Right atrium auricular region (tissue), 2 donors: ENCODE results near the gene TMEM253. TPM values are rescaled to one million over a fixed set of nuclear protein-coding genes. Genes with fewer than 3 reads are reported as not detected.
A peak's percentile ranks its signal among the peaks of the same experiment; 100 is the strongest.

Experiments used
- DNase-seq: peaks from one replicate; pipeline ENCODE4 v3.0.0-alpha.2; 2019; ENCODE audit warnings: low spot score
- H3K27ac ChIP-seq, 2 donors: fragments of 200-600 bp; sonication (generic); 1 replicate in 1 of 2; 2 replicates in 1 of 2; pipeline ENCODE4 v1.5.1; 2016 to 2019
- H3K27me3 ChIP-seq, 2 donors: fragments of 200-600 bp; sonication (generic); one replicate each; pipeline versions ENCODE4 v1.5.1 to v1.6.0; 2017 to 2019
- H3K36me3 ChIP-seq: fragments of 200-600 bp; sonication (generic); one replicate; pipeline ENCODE4 v1.5.1; 2016
- H3K4me1 ChIP-seq, 2 donors: fragments of 200-600 bp; sonication (generic); one replicate each; pipeline versions ENCODE4 v1.5.1 to v1.6.0; 2017 to 2019
- H3K4me3 ChIP-seq, 2 donors: fragments of 200-600 bp; sonication (generic); 1 replicate in 1 of 2; 2 replicates in 1 of 2; pipeline ENCODE4 v1.5.1; 2017 to 2019; ENCODE audit warnings: mild to moderate bottlenecking in 1 of 2, moderate library complexity in 1 of 2
- H3K9me3 ChIP-seq, 2 donors: fragments of 200-600 bp; sonication (generic); one replicate each; pipeline ENCODE4 v1.5.1; 2019
- CTCF ChIP-seq, 2 donors: fragments of 200-600 bp; sonication (generic); IDR thresholded peaks; one replicate each; pipeline ENCODE4 v1.5.1; 2019; ENCODE audit warnings: antibody characterized with exemption in 2 of 2
- total RNA-seq, 2 donors: library from RNA; depleted of rRNA; stranded (reverse); fragments of >200 nt; gene quantifications; one replicate each; pipeline ENCODE4 v1.1.0, GENCODE V29; 2016

The TMEM253 gene
- total RNA-seq, 2 donors from 2014 or later = not detected

- Histone ChIP-seq H3K9me3 (no peaks in the 10 kb centered on the region), H3K4me1 (peaks cover 0 to 41% of the 10 kb centered on the region in 2 donors), H3K27me3 (no peaks in the 10 kb centered on the region), H3K36me3 (no peaks in the 10 kb centered on the region), H3K27ac (peak within 1 kb of the TSS; percentile 88 to 90), H3K4me3 (peak within 1 kb of the TSS; percentile 64 to 83)
- TF ChIP-seq CTCF (IDR thresholded peaks at IDR 0.05) = no peak
- DNase-seq = no peak
Observed at GRCh38 chr14:21070083-21070609, 30.7 kb upstream of the TMEM253 start, which contains the start of gene ARHGEF40. TSS of gene ARHGEF40 (plus strand) at chr14:21070304. CDS start at chr14:21070397, 93 bp downstream.

- Histone ChIP-seq H3K36me3 (peaks cover 4% of the 10 kb centered on the region), H3K27ac (peak overlapping the region; percentile 88 to 90), H3K27me3 (no peaks in the 10 kb centered on the region), H3K4me3 (peak overlapping the region; percentile 64 to 83), H3K4me1 (peaks cover 0 to 41% of the 10 kb centered on the region in 2 donors), H3K9me3 (no peaks in the 10 kb centered on the region)
- no peak for TF ChIP-seq CTCF (IDR thresholded peaks at IDR 0.05)
- DNase-seq = no peak
Observed at GRCh38 chr14:21070610-21071224, 30.1 kb upstream of the TMEM253 start.

- peak; percentile 89 for DNase-seq
- Histone ChIP-seq H3K4me1 (peaks cover 0 to 41% of the 10 kb centered on the region in 2 donors), H3K9me3 (no peaks in the 10 kb centered on the region), H3K27me3 (no peaks in the 10 kb centered on the region), H3K27ac (peak overlapping the region; percentile 88 to 90), H3K4me3 (peak overlapping the region; percentile 64 to 83), H3K36me3 (peaks cover 11% of the 10 kb centered on the region)
- TF ChIP-seq CTCF (IDR thresholded peaks at IDR 0.05) = no peak
Observed at GRCh38 chr14:21071225-21072030, 29.4 kb upstream of the TMEM253 start.

- peak; percentile 78 for DNase-seq
- no peaks in the 10 kb centered on the region for H3K27me3 ChIP-seq
- no peaks in the 10 kb centered on the region for H3K9me3 ChIP-seq
- peak overlapping the region; percentile 88 to 90 for H3K27ac ChIP-seq
- peaks cover 17% of the 10 kb centered on the region for H3K36me3 ChIP-seq
- TF ChIP-seq CTCF (IDR thresholded peaks at IDR 0.05) = no peak
- peak overlapping the region; percentile 64 to 83 for H3K4me3 ChIP-seq
- peaks cover 0 to 41% of the 10 kb centered on the region in 2 donors for H3K4me1 ChIP-seq
Observed at GRCh38 chr14:21072031-21072473, 28.8 kb upstream of the TMEM253 start.

GRCh38 chr14:21072781-21073339 lies 28.0 kb upstream of the TMEM253 start:
- Histone ChIP-seq H3K27ac (peak overlapping the region; percentile 88 to 90), H3K36me3 (peaks cover 22% of the 10 kb centered on the region), H3K4me3 (no peak overlapping the region), H3K9me3 (no peaks in the 10 kb centered on the region), H3K4me1 (peaks cover 0 to 41% of the 10 kb centered on the region in 2 donors), H3K27me3 (no peaks in the 10 kb centered on the region)
- no peak for DNase-seq
- TF ChIP-seq CTCF (IDR thresholded peaks at IDR 0.05) = no peak
